GM18867 (cell line): ENCODE measurements around the gene CCDC122.

Experiments
- ATAC-seq: cut with Tn5 transposase; IDR thresholded peaks from one replicate; pipeline ENCODE4 v1.9.1; 2021; ENCODE audit warnings: mild to moderate bottlenecking, moderate library complexity; ENCODE audit not compliant: unreplicated experiment

The CCDC122 gene

GRCh38 chr13:43805071-43805468 is 74.5 kb downstream of the CCDC122 start:
- no peak for ATAC-seq

GRCh38 chr13:43804461-43805070 is 75.0 kb downstream of the CCDC122 start:
- no peak for ATAC-seq

GRCh38 chr13:43802511-43802910 is 77.0 kb downstream of the CCDC122 start:
- no peak for ATAC-seq

GRCh38 chr13:43800828-43801227 is 78.7 kb downstream of the CCDC122 start:
- no peak for ATAC-seq

- ATAC-seq = no peak
Observed at GRCh38 chr13:43799191-43799590, 80.3 kb downstream of the CCDC122 start.

GRCh38 chr13:43797869-43798268 is 81.7 kb downstream of the CCDC122 start:
- no peak for ATAC-seq

GRCh38 chr13:43797159-43797558 is 82.4 kb downstream of the CCDC122 start:
- no peak for ATAC-seq

- ATAC-seq = no peak
Observed at GRCh38 chr13:43794416-43794815, 85.1 kb downstream of the CCDC122 start.

GRCh38 chr13:43792076-43792881 is 87.3 kb downstream of the CCDC122 start:
- no peak for ATAC-seq

- no peak for ATAC-seq
Observed at GRCh38 chr13:43787997-43788396, 91.5 kb downstream of the CCDC122 start.

- no peak for ATAC-seq
Observed at GRCh38 chr13:43787518-43787891, 92.0 kb downstream of the CCDC122 start.

- ATAC-seq = peak; percentile 52
Observed at GRCh38 chr13:43786766-43787517, 92.6 kb downstream of the CCDC122 start, which contains the start of gene ENOX1. Gene ENOX1, minus strand, starts transcription at chr13:43786972.

GRCh38 chr13:43786472-43786765 is 93.1 kb downstream of the CCDC122 start:
- ATAC-seq = peak; percentile 26
